NCI-H524 (cell line): ENCODE data around the gene RUNDC3A.
"Not testable (repeated sequence)": the region's sequence is repeated elsewhere in the genome, so short reads cannot be mapped to it uniquely, and the experiment has no call there.

Source experiments
- DNase-seq, 2 experiments: peaks; one replicate each; lab custom pipeline; 2025; lab: John Stamatoyannopoulos, UW

RUNDC3A gene

DNA sequence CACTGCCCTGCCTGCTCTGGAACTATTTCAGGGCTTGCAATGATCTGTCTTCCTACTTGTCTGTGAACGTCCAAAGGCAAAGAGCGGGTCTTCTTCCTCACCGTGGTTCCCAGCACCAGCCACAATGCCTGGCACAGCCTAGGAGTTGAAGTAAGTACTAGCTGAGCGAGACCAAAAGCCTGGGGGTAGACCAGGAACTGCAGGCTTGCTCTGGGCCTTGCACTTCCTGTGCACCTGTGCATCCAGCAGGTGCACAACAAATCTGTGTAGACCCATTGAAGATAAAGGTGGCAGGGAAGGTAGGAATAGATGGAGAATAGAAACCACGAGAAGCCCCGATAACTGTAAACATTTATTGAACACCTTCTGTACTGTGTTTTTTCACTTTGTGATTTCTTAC, 50.6 kb downstream of the RUNDC3A start:
- no peak for DNase-seq

DNA sequence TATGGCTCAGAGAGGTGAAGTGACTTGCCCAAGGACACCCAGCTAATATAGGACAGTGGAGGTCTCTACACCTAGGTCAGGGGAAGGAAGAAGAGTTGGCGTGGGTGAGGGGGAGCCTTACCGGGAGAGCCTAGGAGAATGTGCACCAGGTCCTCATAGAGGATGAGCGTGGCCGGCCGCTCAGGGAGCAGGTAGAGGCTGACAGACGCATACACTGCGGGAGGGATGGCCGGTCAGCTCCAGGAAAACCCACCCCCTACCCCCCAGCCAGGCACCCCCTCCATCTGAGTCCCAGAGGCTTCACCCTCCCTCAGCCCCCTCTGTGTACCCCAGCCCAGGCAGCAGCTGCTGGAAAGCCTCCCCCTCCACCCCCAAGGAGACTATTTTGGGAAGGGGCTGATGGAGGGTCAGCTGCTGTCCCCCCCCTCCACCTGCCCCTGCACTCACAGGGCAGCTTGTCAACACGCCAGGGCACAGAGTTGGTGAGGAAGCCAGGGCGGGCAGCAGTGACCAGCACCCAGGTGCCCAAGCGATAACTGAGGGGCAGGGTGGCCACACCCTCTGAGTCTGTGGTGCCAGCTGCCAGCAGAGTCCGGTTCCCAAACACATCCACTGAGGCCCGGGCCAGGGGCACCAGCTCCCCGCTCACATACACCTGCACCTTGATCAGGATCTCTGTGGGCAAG, 51.2 kb downstream of the RUNDC3A start:
- DNase-seq = no peak

DNA sequence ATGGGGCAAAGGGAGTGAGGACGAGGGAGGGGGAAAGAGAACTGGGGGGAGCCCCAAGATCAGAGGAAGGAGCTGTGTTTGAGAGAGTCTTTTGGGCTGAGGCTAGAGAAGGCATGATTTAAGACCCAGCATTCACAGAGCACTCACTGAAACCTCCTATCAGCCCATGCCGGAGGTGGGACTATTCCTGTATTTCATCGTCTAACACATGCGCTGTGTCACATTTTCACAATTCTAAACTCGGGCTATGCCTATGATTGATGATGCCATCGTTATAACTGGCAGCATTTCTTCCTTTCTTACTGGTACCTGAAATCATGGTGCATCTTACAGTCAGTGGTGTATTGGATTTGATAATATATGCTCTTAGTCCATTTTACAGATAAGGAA, 51.7 kb downstream of the RUNDC3A start:
- DNase-seq = no peak

DNA sequence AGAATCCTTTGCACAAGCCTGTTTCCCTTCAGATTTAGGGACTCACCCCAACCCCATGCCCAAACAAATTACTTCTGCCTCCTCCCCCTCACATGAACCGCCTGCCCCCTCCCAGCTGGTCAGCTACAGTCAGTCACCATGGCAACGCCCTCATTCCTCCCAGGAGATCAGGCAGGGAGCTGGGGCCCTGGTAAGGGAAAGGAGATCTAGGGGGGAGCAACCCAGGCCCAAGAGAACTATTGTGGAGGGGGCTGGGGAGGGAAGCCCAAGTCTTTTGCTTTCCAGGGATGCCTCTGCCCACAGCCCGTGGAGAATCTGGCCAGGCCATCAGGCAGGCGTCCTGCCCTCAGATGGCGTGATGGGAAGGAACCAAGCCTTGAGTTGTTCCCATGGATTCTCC, 52.4 kb downstream of the RUNDC3A start:
- peak in 1 of 2 experiments; percentile 56 for DNase-seq

DNA sequence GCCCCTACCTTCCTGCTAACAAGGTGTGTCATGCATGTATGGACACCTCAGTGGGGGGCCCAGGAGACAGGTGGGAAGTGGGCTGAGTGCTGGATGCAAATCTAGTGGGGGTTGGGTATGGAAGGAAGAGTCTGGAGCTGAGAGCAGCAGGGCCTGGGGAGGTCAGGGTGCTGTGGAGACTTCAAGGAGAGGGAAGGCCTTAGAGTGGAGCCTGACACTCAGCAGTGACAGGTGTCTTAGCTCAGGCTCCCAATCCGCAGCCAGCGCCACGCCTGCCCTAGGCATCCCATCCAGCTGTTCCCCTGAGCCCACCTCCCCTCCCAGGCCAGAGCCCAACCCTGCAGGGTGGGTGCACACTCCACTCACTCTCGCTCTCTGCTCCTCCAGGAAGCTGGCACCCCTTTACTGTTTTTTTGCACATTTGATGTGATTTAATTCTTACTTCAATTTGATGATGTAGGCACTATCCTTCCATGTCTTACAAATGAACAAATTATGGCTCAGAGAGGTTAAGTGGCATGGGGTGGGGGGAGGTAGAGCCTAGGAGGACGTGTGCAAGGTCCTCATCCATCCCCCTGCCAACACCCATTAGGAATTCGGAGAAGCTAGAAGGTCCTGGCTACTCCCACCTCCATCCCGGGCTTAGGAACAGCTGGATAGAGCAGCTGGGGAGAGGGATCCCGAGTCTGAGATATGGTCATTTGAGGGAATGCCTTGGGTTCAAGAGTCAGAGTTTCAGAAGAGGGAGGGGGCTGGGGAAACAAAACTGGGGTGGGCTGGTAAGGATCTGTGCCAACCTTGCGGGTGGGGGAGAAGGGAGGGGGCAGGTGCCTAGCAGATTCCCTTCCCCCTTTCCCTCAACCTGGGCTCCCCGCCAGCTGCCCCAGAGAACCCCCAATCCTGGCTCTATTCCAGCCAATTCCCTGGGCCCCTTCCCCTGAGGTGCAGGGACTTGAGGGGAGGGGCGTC, 53.2 kb downstream of the RUNDC3A start:
- peak in 1 of 2 experiments; percentile 63 for DNase-seq

DNA sequence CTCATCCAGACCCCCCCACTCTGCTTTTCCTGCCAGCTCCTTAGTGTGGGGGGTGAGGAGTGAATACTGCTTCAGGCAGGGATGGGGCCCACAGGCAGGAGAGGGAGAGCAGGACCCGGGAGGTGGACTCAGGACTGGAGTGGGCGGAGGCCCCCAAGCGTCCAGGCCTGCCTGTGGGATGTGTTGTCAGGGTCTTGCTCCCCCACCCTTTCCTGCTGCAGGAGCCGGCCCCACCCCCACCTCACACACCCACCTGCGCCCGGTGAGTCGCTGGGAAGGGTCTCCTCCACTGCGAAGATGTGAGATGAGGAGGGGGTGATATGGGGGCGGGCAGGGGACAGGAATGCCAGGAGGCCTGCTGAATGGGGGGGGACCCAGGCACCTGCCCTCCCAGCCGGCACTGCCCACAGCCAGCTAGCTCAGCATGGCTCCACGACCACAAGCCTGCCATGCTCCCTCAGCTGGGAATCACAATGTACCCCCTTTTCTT, 54.1 kb downstream of the RUNDC3A start:
- DNase-seq = no peak

DNA sequence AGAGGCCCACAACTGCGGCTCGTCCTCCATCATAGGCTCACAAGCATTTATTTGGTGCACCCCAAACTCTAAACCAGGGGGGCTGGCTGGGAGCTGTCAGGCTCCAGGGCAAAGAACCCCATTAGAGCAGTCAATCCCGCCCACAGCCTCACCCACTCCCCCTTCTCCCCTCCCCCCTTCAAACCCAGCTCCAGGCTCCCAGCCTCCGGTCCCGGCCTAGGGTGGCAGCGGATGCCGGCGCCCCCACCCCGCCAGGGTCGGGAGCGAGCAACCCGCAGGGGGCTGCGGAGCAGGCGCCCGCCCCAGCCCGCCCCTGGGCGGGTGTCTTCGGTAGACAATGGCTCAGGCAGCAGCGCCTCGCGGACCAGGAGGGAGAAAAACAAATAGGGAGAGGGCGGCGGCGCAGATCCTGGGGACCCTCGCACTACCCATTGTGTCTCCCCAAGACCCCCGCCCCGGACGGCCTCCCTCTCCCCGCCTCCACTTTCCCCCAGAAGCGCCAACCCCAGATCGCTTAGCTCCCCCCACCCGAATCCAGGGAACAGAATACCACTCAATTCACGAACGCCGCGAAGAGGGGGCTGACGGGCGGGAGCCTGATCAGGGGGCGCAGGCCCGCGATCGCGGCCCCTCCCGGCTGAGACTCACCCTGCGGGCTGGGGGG, 54.7 kb downstream of the RUNDC3A start:
- DNase-seq = peak in 1 of 2 experiments; percentile 44

DNA sequence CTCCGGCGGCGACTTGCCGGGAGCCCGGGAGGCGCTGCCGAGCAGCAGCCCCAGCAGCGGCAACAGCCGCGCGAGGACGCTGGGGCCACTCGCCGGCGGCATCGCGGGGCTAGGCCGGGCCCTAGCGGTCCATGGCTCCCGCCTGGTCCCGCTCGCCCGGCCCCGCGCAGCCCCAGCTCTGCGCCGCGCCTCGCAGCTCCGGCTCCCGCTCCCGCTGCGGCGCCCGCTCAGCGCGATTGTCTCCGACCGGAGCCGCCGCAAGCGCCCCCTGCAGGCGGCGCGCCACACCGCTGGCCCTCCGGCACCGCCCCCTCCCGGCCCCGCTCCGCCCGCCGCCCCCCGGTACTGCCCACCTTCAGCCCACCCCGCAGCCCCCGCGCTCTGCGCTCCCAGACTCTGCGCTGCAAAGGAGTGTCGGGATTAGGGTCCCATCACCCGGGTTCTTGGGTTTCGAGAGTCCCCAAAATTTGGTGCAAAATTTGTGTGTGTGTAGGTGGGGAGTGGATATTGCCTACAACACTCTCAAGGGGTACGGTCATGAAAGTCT, 55.3 kb downstream of the RUNDC3A start, which contains the start of gene FAM171A2:
Gene FAM171A2, minus strand, starts transcription at position 241 of the 547 bp plus-strand sequence. Its CDS starts 139 bp downstream, at position 102.
- DNase-seq = peak; percentile 35 to 71

DNA sequence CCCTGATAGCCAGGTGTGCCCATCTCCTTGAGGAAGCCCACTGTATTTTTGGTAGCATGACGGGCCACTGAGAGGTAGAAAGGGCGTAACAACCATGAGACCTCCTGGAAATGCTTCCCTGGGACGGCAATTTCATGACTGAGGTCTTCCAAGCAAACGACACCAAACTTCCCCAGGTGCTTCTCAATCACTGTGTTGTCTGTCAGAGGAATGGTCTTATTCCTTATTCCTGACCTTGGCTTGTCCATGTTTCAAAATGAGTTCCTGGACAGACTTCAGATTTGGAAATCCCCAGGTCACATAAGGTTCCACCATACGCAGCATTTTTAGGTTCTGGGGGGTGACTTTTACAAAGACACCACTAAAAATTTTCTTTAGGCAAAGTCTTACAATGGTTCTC, 56.6 kb downstream of the RUNDC3A start:
- DNase-seq = not testable (repeated sequence)

DNA sequence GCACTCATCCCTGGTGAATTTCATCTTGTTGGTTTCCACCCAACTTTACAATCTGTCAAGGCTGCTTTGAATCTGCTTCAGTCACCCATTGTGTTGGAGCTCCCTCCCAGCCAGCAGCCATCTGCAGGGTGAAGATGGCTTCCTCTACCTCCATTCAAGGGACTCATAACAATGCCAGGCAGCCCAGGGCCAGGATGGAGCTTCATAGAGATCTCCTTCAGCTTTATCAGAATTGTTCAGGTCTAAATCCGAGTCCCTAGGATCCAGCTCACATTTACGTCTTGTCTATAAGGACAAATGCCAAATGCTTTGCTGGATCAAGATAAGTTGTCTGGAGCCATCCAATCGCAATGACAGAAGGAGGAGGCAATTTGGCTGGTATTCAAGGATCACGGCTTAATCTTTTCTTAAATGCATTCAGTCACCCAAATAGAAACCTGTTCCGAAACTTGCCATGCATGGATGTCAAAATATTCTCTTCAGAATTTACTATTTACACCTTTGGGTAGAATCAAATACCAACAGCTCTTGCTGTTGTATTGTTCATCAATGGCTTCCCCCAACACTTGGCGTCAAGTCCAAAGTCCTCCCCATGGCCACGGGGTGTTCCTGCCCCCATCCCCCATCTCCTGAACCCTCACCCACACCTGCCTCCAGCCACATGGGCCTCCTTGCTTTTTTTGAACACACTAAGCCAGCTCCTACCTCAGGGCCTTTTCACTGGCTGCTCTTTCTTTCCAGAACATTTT, 59.0 kb downstream of the RUNDC3A start:
- DNase-seq = peak in 1 of 2 experiments; percentile 24
